Panc1 (cell line): ENCODE results near the gene ADAM11. TPM values are rescaled to one million over a fixed set of nuclear protein-coding genes. Genes with fewer than 3 reads are reported as not detected.

Experiments
- ATAC-seq: fragments of 200-7000 bp; cut with Tn5 transposase; 2 replicates; pipeline ENCODE4 v1.9.1; 2020; ENCODE audit warnings: mild to moderate bottlenecking, moderate library complexity
- BruUV-seq: library from RNA; stranded (reverse); fragments of 400-500 nt; replicated peaks from 2 replicates; lab custom pipeline; 2021; lab: Mats Ljungman, UMichigan
- CTCF ChIA-PET: fragments of 300-600 bp; sonication (Branson Sonifier 250); formaldehyde crosslinking; loops from one replicate; lab custom pipeline; 2022; ENCODE audit warnings: antibody characterized with exemption; lab: Charles Lee
- POLR2A ChIA-PET: fragments of 300-600 bp; sonication (Branson Sonifier 250); formaldehyde crosslinking; loops from one replicate; lab custom pipeline; 2022; ENCODE audit warnings: antibody characterized with exemption; lab: Charles Lee
- DNase-seq: peaks from one replicate; pipeline ENCODE4 v3.0.0-alpha.2; 2010; ENCODE audit warnings: low read depth, low spot score
- H3K27ac ChIP-seq: 2 replicates; pipeline ENCODE4 v1.5.1; 2011; ENCODE audit warnings: mild to moderate bottlenecking, low read length, inconsistent platforms
- H3K27me3 ChIP-seq: fragments of 200-500 bp; sonication (Bioruptor generic); 2 replicates; pipeline ENCODE4 v1.6.0; 2014; ENCODE audit warnings: low read length, inconsistent platforms; ENCODE audit not compliant: control insufficient read depth, insufficient read depth
- H3K36me3 ChIP-seq: fragments of 200-500 bp; sonication (Bioruptor generic); 2 replicates; pipeline ENCODE4 v1.5.1; 2014; ENCODE audit warnings: inconsistent platforms, mild to moderate bottlenecking, low read length, moderate library complexity; ENCODE audit not compliant: control insufficient read depth, insufficient read depth
- H3K4me1 ChIP-seq: 2 replicates; pipeline ENCODE4 v1.5.1; 2011; ENCODE audit warnings: inconsistent platforms, mild to moderate bottlenecking, low read length, moderate library complexity; ENCODE audit not compliant: control insufficient read depth, insufficient read depth
- H3K4me3 ChIP-seq, 2 experiments: 2 replicates each; pipeline ENCODE4 v1.5.1; 2011 to 2012; ENCODE audit warnings: low read depth in 2 of 2, low read length in 2 of 2, mild to moderate bottlenecking in 2 of 2, inconsistent platforms in 1 of 2, moderate library complexity in 1 of 2
- H3K9me3 ChIP-seq: fragments of 200-500 bp; sonication (Bioruptor generic); 2 replicates; pipeline ENCODE4 v1.5.1; 2014; ENCODE audit warnings: low read depth, mild to moderate bottlenecking, inconsistent platforms, low read length, moderate library complexity; ENCODE audit not compliant: control insufficient read depth, insufficient read depth
- POLR2AphosphoS5 ChIP-seq: IDR thresholded peaks from 2 replicates; pipeline ENCODE4 v1.6.1; 2012; ENCODE audit warnings: mild to moderate bottlenecking, low read depth, low read length, moderate library complexity
- SIN3A ChIP-seq: IDR thresholded peaks from 2 replicates; pipeline ENCODE4 v1.6.1; 2012; ENCODE audit warnings: low read depth, mild to moderate bottlenecking, low read length, moderate library complexity, borderline replicate concordance; ENCODE audit not compliant: insufficient read depth
- TCF7L2 ChIP-seq: IDR thresholded peaks from 2 replicates; pipeline ENCODE4 v1.6.1; 2011; ENCODE audit warnings: mild to moderate bottlenecking, low read depth, low read length, inconsistent platforms
- in situ Hi-C: cut with HindIII; loops from 2 replicates; pipeline ENCODE4 v1.10.0; 2016; ENCODE audit warnings: low sequenced_read_pairs, low pct_unique_long_range_greater_than_20kb
- intact Hi-C: fragments of 100-400 bp; cut with micrococcal nuclease; formaldehyde crosslinking; loops from one replicate; pipeline ENCODE4 v1.10.0; 2022; ENCODE audit not compliant: unreplicated experiment
- total RNA-seq: library from RNA; stranded (reverse); gene quantifications from one replicate; pipeline ENCODE4 v1.2.1, GENCODE V29; 2021; ENCODE audit not compliant: unreplicated experiment
- TF ChIP-seq, protein P1 (sequence below), 2 experiments: IDR thresholded peaks; 2 replicates each; pipeline ENCODE4 v1.6.1; 2011 to 2012; ENCODE audit warnings: low read depth in 2 of 2, control low read depth in 1 of 2, low read length in 1 of 2, mild to moderate bottlenecking in 1 of 2, moderate library complexity in 1 of 2; ENCODE audit not compliant: insufficient read depth in 1 of 2
- TF ChIP-seq, protein P2 (sequence below): fragments of 450-650 bp; IDR thresholded peaks from 2 replicates; pipeline ENCODE4 v1.5.1; 2017; ENCODE audit warnings: mild to moderate bottlenecking

ADAM11 gene
- total RNA-seq, 1 experiment from 2014 or later: 3.5 TPM

DNA sequence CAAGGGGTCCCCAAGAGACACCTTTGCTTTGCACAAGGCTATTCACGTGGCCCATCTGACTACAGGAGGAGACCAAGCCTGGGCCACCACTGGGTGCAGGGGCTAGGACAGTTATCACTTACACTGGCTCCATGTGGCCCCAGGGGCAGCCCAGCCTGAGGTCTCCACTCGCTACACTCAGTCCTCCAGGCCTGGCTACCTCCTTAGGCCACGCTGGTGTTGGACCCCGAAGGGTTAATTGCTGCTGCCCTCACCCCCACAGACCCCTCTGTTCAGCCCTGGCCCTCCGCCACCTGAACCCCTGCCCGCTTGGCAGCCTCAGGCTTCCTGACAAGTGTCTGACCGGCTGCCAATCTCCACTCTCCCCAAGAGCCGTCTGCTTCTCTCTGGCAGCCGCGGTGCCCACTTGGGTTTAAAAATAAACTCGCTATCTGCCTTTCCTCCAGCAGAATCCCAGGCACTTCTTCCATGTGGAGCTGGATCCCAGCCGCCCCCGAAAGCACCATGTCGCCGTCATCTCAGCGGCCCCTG lies 27.8 kb downstream of the ADAM11 start:
- Histone ChIP-seq H3K4me3 (no peak overlapping the region), H3K27me3 (no peaks in the 10 kb centered on the region), H3K36me3 (no peaks in the 10 kb centered on the region), H3K4me1 (no peaks in the 10 kb centered on the region), H3K9me3 (no peaks in the 10 kb centered on the region), H3K27ac (no peak overlapping the region)
- TF ChIP-seq SIN3A (no peak), POLR2AphosphoS5 (no peak), TCF7L2 (no peak)
- TF ChIP-seq, protein P1, sequence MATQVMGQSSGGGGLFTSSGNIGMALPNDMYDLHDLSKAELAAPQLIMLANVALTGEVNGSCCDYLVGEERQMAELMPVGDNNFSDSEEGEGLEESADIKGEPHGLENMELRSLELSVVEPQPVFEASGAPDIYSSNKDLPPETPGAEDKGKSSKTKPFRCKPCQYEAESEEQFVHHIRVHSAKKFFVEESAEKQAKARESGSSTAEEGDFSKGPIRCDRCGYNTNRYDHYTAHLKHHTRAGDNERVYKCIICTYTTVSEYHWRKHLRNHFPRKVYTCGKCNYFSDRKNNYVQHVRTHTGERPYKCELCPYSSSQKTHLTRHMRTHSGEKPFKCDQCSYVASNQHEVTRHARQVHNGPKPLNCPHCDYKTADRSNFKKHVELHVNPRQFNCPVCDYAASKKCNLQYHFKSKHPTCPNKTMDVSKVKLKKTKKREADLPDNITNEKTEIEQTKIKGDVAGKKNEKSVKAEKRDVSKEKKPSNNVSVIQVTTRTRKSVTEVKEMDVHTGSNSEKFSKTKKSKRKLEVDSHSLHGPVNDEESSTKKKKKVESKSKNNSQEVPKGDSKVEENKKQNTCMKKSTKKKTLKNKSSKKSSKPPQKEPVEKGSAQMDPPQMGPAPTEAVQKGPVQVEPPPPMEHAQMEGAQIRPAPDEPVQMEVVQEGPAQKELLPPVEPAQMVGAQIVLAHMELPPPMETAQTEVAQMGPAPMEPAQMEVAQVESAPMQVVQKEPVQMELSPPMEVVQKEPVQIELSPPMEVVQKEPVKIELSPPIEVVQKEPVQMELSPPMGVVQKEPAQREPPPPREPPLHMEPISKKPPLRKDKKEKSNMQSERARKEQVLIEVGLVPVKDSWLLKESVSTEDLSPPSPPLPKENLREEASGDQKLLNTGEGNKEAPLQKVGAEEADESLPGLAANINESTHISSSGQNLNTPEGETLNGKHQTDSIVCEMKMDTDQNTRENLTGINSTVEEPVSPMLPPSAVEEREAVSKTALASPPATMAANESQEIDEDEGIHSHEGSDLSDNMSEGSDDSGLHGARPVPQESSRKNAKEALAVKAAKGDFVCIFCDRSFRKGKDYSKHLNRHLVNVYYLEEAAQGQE (IDR thresholded peaks at IDR 0.05; ENCODE audit: insufficient read depth in 1 of 2, low read depth in 2 of 2, low read length in 1 of 2): no peak
- TF ChIP-seq, protein P2, sequence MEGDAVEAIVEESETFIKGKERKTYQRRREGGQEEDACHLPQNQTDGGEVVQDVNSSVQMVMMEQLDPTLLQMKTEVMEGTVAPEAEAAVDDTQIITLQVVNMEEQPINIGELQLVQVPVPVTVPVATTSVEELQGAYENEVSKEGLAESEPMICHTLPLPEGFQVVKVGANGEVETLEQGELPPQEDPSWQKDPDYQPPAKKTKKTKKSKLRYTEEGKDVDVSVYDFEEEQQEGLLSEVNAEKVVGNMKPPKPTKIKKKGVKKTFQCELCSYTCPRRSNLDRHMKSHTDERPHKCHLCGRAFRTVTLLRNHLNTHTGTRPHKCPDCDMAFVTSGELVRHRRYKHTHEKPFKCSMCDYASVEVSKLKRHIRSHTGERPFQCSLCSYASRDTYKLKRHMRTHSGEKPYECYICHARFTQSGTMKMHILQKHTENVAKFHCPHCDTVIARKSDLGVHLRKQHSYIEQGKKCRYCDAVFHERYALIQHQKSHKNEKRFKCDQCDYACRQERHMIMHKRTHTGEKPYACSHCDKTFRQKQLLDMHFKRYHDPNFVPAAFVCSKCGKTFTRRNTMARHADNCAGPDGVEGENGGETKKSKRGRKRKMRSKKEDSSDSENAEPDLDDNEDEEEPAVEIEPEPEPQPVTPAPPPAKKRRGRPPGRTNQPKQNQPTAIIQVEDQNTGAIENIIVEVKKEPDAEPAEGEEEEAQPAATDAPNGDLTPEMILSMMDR: no peak
- in situ Hi-C loops: no loop called here
- ATAC-seq (no peak), DNase-seq (no peak)
- intact Hi-C loops: no loop called here
- CTCF ChIA-PET: no interaction called here
- POLR2A ChIA-PET: interaction anchor here (0.6 kb wide), 1 partner anchor 41 kb away, joined by 9 read pairs; no protein-coding TSS in a partner anchor
- no TSS peak for BruUV-seq

DNA sequence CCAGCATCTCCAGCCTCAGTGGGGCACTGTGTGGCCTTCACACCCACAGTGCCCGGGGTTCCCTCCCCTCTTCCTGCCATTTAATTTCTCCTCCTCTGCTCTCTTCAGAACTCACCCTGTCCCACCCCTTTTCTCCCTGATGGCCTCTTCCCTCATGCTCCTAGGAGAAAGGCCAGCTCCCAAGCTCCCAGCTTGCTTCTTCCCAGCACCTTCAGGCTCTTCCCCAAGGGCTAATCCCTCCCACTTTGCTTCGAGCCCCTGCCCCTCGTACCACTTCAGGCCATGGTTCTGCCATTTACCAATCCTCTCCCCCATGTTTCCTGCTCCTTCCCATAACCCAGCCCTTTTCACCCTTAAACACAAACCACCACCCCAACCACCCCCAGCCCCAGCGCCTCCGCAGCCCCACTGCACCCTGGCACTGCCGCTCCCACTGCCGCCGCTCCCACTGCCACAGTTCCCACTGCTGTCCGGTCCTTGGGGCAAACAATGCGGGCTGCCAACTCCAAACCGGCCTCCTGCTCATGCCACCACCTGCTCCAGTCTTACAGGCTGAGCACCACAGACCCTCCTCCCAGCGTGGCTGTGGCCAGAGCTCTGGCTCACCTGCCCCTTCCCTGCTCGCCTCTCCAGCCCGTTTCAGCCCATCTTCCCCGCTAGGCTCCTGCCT lies 28.6 kb downstream of the ADAM11 start:
- intact Hi-C loops: no loop called here
- no peaks in the 10 kb centered on the region for H3K9me3 ChIP-seq
- DNase-seq (no peak), ATAC-seq (no peak)
- no peaks in the 10 kb centered on the region for H3K4me1 ChIP-seq
- ChIA-PET POLR2A (no interaction called here), CTCF (no interaction called here)
- no peak overlapping the region for H3K4me3 ChIP-seq
- TF ChIP-seq POLR2AphosphoS5 (no peak; the same call in 1 of the 2 replicates), SIN3A (no peak), TCF7L2 (no peak)
- TF ChIP-seq, protein P2: no peak
- TF ChIP-seq, protein P1 (IDR thresholded peaks at IDR 0.05; ENCODE audit: insufficient read depth in 1 of 2, low read depth in 2 of 2, low read length in 1 of 2): no peak
- H3K27me3 ChIP-seq: no peaks in the 10 kb centered on the region
- no TSS peak for BruUV-seq
- in situ Hi-C loops: no loop called here
- no peak overlapping the region for H3K27ac ChIP-seq
- no peaks in the 10 kb centered on the region for H3K36me3 ChIP-seq
